ENCODE results near the gene WNT16. TPM values are rescaled to one million over a fixed set of nuclear protein-coding genes. Genes with fewer than 3 reads are reported as not detected.

WNT16 gene
- total RNA-seq, 1 donor from 2014 or later = not detected

DNA sequence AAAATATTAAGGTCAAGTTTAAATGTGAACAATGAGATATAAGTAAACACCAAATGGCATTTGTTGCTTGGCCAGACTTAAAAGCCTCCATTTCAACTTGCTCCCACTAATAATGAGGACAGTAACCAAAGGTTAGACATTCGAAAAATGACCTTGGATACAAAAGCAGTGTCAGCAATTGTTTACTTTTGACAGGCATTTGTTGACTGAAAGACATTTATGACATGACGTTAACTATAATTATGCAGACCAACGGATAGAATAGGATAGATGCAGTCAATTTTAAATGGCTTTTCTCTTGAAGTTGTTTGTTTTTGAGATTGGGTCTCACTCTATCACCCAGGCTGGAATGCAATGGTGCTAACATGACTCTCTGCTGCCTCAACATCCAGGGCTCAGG, 6.3 kb upstream of the WNT16 start:
- peaks cover 7% of the 10 kb centered on the region for H3K27me3 ChIP-seq
- H3K9ac ChIP-seq = no peak overlapping the region
- Mint-ChIP-seq H3K9me3 (peaks cover 2% of the 10 kb centered on the region), H3K27me3 (ENCODE audit: insufficient read depth, low read depth) (peaks cover 7% of the 10 kb centered on the region), H3K4me3 (no peak overlapping the region), H3K27ac (no peak overlapping the region), H3K36me3 (no peaks in the 10 kb centered on the region), H3K4me1 (no peaks in the 10 kb centered on the region)
- H3K4me2 ChIP-seq = no peak overlapping the region
- no peak overlapping the region for H2AFZ ChIP-seq (replicated peaks)
- H3K36me3 ChIP-seq = no peaks in the 10 kb centered on the region
- H3K4me1 ChIP-seq = no peaks in the 10 kb centered on the region
- H3K27ac ChIP-seq = no peak overlapping the region
- no peaks in the 10 kb centered on the region for H4K20me1 ChIP-seq (ENCODE audit: low read depth)
- TF ChIP-seq CTCF (IDR thresholded peaks at IDR 0.05) (no peak), EZH2 (IDR thresholded peaks at IDR 0.05) (no peak), EZH2phosphoT487 (IDR thresholded peaks at IDR 0.05) (no peak)
- H3K79me2 ChIP-seq (ENCODE audit: low read depth) = no peaks in the 10 kb centered on the region
- DNase-seq (ENCODE audit: low spot score) = no peak
- H3K4me3 ChIP-seq = no peak overlapping the region
- H3F3A ChIP-seq (ENCODE audit: low read depth) = no peaks in the 10 kb centered on the region
- no peaks in the 10 kb centered on the region for H3K9me3 ChIP-seq (ENCODE audit: low read depth)

GRCh38 chr7:121323515-121324302, 5.1 kb upstream of the WNT16 start:
- no peak for DNase-seq (ENCODE audit: low spot score)
- no peak overlapping the region for H3K27ac Mint-ChIP-seq
- Histone ChIP-seq H4K20me1 (ENCODE audit: low read depth) (no peaks in the 10 kb centered on the region), H3K79me2 (ENCODE audit: low read depth) (no peaks in the 10 kb centered on the region), H3K36me3 (no peaks in the 10 kb centered on the region), H3K4me1 (no peaks in the 10 kb centered on the region), H3K27me3 (peaks cover 19% of the 10 kb centered on the region), H3K9me3 (ENCODE audit: low read depth) (no peaks in the 10 kb centered on the region), H2AFZ (replicated peaks) (peak overlapping the region; percentile 20), H3F3A (ENCODE audit: low read depth) (no peaks in the 10 kb centered on the region), H3K4me2 (no peak overlapping the region), H3K27ac (no peak overlapping the region), H3K9ac (no peak overlapping the region), H3K4me3 (no peak overlapping the region)
- no peak overlapping the region for H3K4me3 Mint-ChIP-seq
- H3K9me3 Mint-ChIP-seq = peaks cover 13% of the 10 kb centered on the region
- H3K36me3 Mint-ChIP-seq = no peaks in the 10 kb centered on the region
- TF ChIP-seq CTCF (IDR thresholded peaks at IDR 0.05) = no peak
- TF ChIP-seq EZH2 (IDR thresholded peaks at IDR 0.05) = no peak
- TF ChIP-seq EZH2phosphoT487 (IDR thresholded peaks at IDR 0.05) = no peak
- H3K27me3 Mint-ChIP-seq (ENCODE audit: insufficient read depth, low read depth) = peaks cover 14% of the 10 kb centered on the region
- peaks cover 3% of the 10 kb centered on the region for H3K4me1 Mint-ChIP-seq

GRCh38 chr7:121327671-121328070, 1.1 kb upstream of the WNT16 start:
- no peak for TF ChIP-seq EZH2phosphoT487 (IDR thresholded peaks at IDR 0.05)
- no peak for TF ChIP-seq CTCF (IDR thresholded peaks at IDR 0.05)
- no peak for TF ChIP-seq EZH2 (IDR thresholded peaks at IDR 0.05)
- Mint-ChIP-seq H3K27me3 (ENCODE audit: insufficient read depth, low read depth) (peaks cover 39% of the 10 kb centered on the region), H3K4me3 (peak overlapping the region; percentile 86)

More at GRCh38 chr7:121327671-121328070, 1.1 kb upstream of the WNT16 start:
- no peak for DNase-seq (ENCODE audit: low spot score)
- Histone ChIP-seq H3K9me3 (ENCODE audit: low read depth) (no peaks in the 10 kb centered on the region), H3K9ac (no peak overlapping the region), H3K4me2 (no peak overlapping the region), H3K36me3 (no peaks in the 10 kb centered on the region), H3K27me3 (peaks cover 59% of the 10 kb centered on the region), H3F3A (ENCODE audit: low read depth) (peaks cover 18% of the 10 kb centered on the region), H2AFZ (replicated peaks) (no peak overlapping the region), H4K20me1 (ENCODE audit: low read depth) (no peaks in the 10 kb centered on the region), H3K79me2 (ENCODE audit: low read depth) (no peaks in the 10 kb centered on the region), H3K4me1 (peaks cover 5% of the 10 kb centered on the region), H3K27ac (no peak overlapping the region), H3K4me3 (no peak overlapping the region)
- Mint-ChIP-seq H3K27ac (no peak overlapping the region), H3K36me3 (no peaks in the 10 kb centered on the region), H3K4me1 (peaks cover 16% of the 10 kb centered on the region), H3K9me3 (peaks cover 11% of the 10 kb centered on the region)

All from neural progenitor cell (in vitro differentiated cells).